Erythroblast (primary cell): Measurements from ENCODE around the gene PACS2.

Experiments
- GATA1 ChIP-seq: IDR thresholded peaks from 2 replicates; pipeline ENCODE4 v1.6.1; 2011; ENCODE audit warnings: low read depth, mild to moderate bottlenecking, control low read depth, low read length, moderate library complexity
- POLR2A ChIP-seq: IDR thresholded peaks from 2 replicates; pipeline ENCODE4 v1.6.1; 2011; ENCODE audit warnings: mild to moderate bottlenecking, low read length

DNA sequence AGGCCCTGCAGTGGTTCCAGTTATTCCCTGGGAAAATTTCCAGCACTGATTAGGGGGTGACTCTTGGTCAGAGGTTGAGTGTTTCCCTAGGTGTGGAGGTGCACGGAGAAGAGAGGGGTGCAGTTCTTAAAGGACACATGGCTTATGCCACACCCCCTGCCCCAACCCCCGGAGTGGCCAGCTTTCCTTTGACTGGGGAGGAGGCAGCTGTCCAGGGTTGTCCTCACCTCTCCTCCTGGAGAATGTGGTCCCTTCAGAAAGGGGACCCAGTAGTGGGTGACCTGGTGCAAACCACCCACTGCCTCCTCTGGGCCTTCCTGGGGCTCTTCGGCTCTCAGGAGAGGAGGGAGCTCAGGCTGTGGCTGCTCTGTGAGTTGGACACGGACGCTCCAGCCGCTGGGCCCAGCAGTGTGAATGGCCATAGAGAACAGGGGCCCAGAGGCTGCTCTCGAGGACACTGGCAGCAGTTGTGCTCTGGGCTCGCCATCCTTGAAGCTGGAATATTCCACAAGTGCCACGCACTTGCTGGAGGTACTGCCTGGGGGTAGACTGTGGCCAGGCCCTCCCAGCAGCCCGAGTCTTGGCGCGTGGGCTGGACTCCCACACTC, 13.6 kb downstream of the PACS2 start:
- no peak for TF ChIP-seq POLR2A
- no peak for TF ChIP-seq GATA1
